Neural progenitor cell (in vitro differentiated cells): ENCODE results near the gene ATP10A. TPM values are rescaled to one million over a fixed set of nuclear protein-coding genes. Genes with fewer than 3 reads are reported as not detected.

Source experiments
- DNase-seq: peaks from one replicate; pipeline ENCODE4 v3.0.0-alpha.2; 2016; ENCODE audit warnings: low spot score
- H2AFZ ChIP-seq: fragments of 200-600 bp; sonication (generic); replicated peaks from 2 replicates; pipeline ENCODE4 v1.6.1; 2016; ENCODE audit warnings: antibody characterized with exemption
- H3F3A ChIP-seq: fragments of 200-600 bp; sonication (generic); 2 replicates; pipeline ENCODE4 v1.6.1; 2016; ENCODE audit warnings: antibody characterized with exemption, low read depth
- H3K27ac ChIP-seq: fragments of 200-600 bp; sonication (generic); 2 replicates; pipeline ENCODE4 v1.5.1; 2016; ENCODE audit warnings: mild to moderate bottlenecking
- H3K27me3 ChIP-seq: fragments of 200-600 bp; sonication (generic); 2 replicates; pipeline ENCODE4 v1.6.1; 2016; ENCODE audit warnings: mild to moderate bottlenecking, moderate library complexity
- H3K36me3 ChIP-seq: fragments of 200-600 bp; sonication (generic); 2 replicates; pipeline ENCODE4 v1.5.1; 2016
- H3K4me1 ChIP-seq: fragments of 200-600 bp; sonication (generic); 2 replicates; pipeline ENCODE4 v1.6.1; 2016; ENCODE audit warnings: mixed run types
- H3K4me2 ChIP-seq: fragments of 200-600 bp; sonication (generic); 2 replicates; pipeline ENCODE4 v1.6.1; 2016
- H3K4me3 ChIP-seq: fragments of 200-600 bp; sonication (generic); 2 replicates; pipeline ENCODE4 v1.5.1; 2016
- H3K79me2 ChIP-seq: fragments of 200-600 bp; sonication (generic); 2 replicates; pipeline ENCODE4 v1.6.1; 2016; ENCODE audit warnings: low read depth
- H3K9ac ChIP-seq: fragments of 200-600 bp; sonication (generic); 2 replicates; pipeline ENCODE4 v1.6.1; 2016
- H3K9me3 ChIP-seq: fragments of 200-600 bp; sonication (generic); 2 replicates; pipeline ENCODE4 v1.5.1; 2016; ENCODE audit warnings: low read depth
- H4K20me1 ChIP-seq: fragments of 200-600 bp; sonication (generic); 2 replicates; pipeline ENCODE4 v1.6.1; 2016; ENCODE audit warnings: low read depth
- H3K27ac Mint-ChIP-seq: 3 replicates; pipeline ENCODE4 v1.8.0; 2021; ENCODE audit warnings: mixed read lengths
- H3K27me3 Mint-ChIP-seq: 2 replicates; pipeline ENCODE4 v1.8.0; 2022; ENCODE audit warnings: low read depth, mild to moderate bottlenecking, inconsistent platforms, moderate library complexity, mixed read lengths; ENCODE audit not compliant: insufficient read depth
- H3K36me3 Mint-ChIP-seq: 3 replicates; pipeline ENCODE4 v1.8.0; 2021; ENCODE audit warnings: mixed read lengths
- H3K4me1 Mint-ChIP-seq: 3 replicates; pipeline ENCODE4 v1.8.0; 2021; ENCODE audit warnings: mixed read lengths
- H3K4me3 Mint-ChIP-seq: 3 replicates; pipeline ENCODE4 v1.8.0; 2021; ENCODE audit warnings: mild to moderate bottlenecking, moderate library complexity, mixed read lengths
- H3K9me3 Mint-ChIP-seq: 3 replicates; pipeline ENCODE4 v1.8.0; 2020; ENCODE audit warnings: mixed read lengths
- CTCF ChIP-seq: fragments of 200-600 bp; sonication (generic); IDR thresholded peaks from 2 replicates; pipeline ENCODE4 v1.5.1; 2017; ENCODE audit warnings: antibody characterized with exemption, mild to moderate bottlenecking
- EZH2 ChIP-seq: fragments of 200-600 bp; sonication (generic); IDR thresholded peaks from 2 replicates; pipeline ENCODE4 v1.6.1; 2017; ENCODE audit warnings: antibody characterized with exemption, mild to moderate bottlenecking, moderate library complexity
- EZH2phosphoT487 ChIP-seq: fragments of 200-600 bp; sonication (generic); IDR thresholded peaks from 2 replicates; pipeline ENCODE4 v1.6.1; 2017; ENCODE audit warnings: antibody characterized with exemption
- total RNA-seq: library from RNA; depleted of rRNA; stranded (reverse); fragments of >200 nt; gene quantifications from 2 replicates; pipeline ENCODE4 v1.2.3, GENCODE V29; 2015; ENCODE audit warnings: low replicate concordance

Gene ATP10A
- total RNA-seq, 1 donor from 2014 or later: 0.32 TPM

GRCh38 chr15:25777037-25777436, 86.1 kb downstream of the ATP10A start:
- H3K27me3 Mint-ChIP-seq: peaks cover 2% of the 10 kb centered on the region
- TF ChIP-seq CTCF: no peak
- TF ChIP-seq EZH2phosphoT487: no peak
- no peak for TF ChIP-seq EZH2
- H3K4me2 ChIP-seq: no peak overlapping the region
- no peaks in the 10 kb centered on the region for H4K20me1 ChIP-seq
- no peak overlapping the region for H2AFZ ChIP-seq
- H3F3A ChIP-seq: no peaks in the 10 kb centered on the region
- no peaks in the 10 kb centered on the region for H3K79me2 ChIP-seq
- H3K4me3 Mint-ChIP-seq: no peak overlapping the region
- no peaks in the 10 kb centered on the region for H3K36me3 ChIP-seq
- no peak overlapping the region for H3K27ac ChIP-seq
- peaks cover 1% of the 10 kb centered on the region for H3K36me3 Mint-ChIP-seq
- H3K4me1 ChIP-seq: peaks cover 16% of the 10 kb centered on the region
- no peaks in the 10 kb centered on the region for H3K9me3 Mint-ChIP-seq
- H3K4me3 ChIP-seq: no peak overlapping the region
- no peaks in the 10 kb centered on the region for H3K27me3 ChIP-seq
- DNase-seq: no peak
- H3K27ac Mint-ChIP-seq: peak overlapping the region; percentile 72
- H3K9me3 ChIP-seq: no peaks in the 10 kb centered on the region
- H3K9ac ChIP-seq: no peak overlapping the region
- H3K4me1 Mint-ChIP-seq: peaks cover 33% of the 10 kb centered on the region

DNA sequence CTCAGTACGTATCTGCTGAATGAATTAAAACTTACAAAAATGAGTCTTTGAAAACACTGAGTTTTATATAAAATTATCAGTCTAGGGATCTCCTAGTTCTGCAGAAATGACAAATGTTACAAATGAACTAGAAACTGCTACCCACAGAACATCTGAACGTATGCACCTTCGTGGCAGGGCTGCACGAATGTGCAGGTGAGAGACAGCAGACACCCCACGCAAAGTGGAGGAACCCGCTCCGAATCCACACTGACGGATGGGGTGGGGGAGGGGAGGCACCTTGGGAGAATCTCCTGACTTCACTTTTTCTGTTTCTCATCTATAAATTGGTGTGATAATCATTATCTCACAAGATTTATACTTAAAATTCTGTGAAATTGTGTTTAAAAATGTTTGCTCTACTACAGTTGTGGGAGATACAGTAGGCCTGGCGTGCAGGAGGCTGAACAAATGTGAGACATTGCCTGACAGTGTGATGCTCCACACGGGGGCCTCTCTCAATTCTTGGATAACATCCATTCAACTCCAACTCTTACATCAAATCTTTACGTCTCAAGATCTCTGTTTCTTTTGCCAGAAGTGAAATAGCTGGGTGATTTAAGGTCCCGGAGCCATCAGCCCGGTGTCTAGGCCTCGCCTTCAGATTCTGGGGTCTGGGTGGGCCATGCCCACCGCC, 86.9 kb downstream of the ATP10A start:
- Histone ChIP-seq H3K4me1 (peaks cover 16% of the 10 kb centered on the region), H2AFZ (no peak overlapping the region), H3K4me3 (no peak overlapping the region), H3K9me3 (no peaks in the 10 kb centered on the region), H4K20me1 (no peaks in the 10 kb centered on the region), H3K36me3 (no peaks in the 10 kb centered on the region), H3K27ac (no peak overlapping the region), H3K79me2 (no peaks in the 10 kb centered on the region), H3F3A (no peaks in the 10 kb centered on the region), H3K4me2 (no peak overlapping the region), H3K27me3 (no peaks in the 10 kb centered on the region), H3K9ac (no peak overlapping the region)
- no peaks in the 10 kb centered on the region for H3K9me3 Mint-ChIP-seq
- H3K36me3 Mint-ChIP-seq: peaks cover 1% of the 10 kb centered on the region
- no peak for DNase-seq
- H3K4me3 Mint-ChIP-seq: no peak overlapping the region
- H3K27me3 Mint-ChIP-seq: peaks cover 2% of the 10 kb centered on the region
- TF ChIP-seq EZH2phosphoT487 (no peak), CTCF (no peak), EZH2 (no peak)
- H3K27ac Mint-ChIP-seq: peak overlapping the region; percentile 0
- peaks cover 37% of the 10 kb centered on the region for H3K4me1 Mint-ChIP-seq

- peak; percentile 60 for DNase-seq
- TF ChIP-seq EZH2 (no peak), CTCF (no peak), EZH2phosphoT487 (no peak)
- Mint-ChIP-seq H3K27me3 (peaks cover 2% of the 10 kb centered on the region), H3K9me3 (no peaks in the 10 kb centered on the region), H3K4me1 (peaks cover 38% of the 10 kb centered on the region), H3K36me3 (peaks cover 1% of the 10 kb centered on the region), H3K27ac (peak overlapping the region; percentile 0), H3K4me3 (no peak overlapping the region)
- Histone ChIP-seq H3K4me1 (peaks cover 16% of the 10 kb centered on the region), H3K27me3 (no peaks in the 10 kb centered on the region), H3K4me2 (peak overlapping the region; percentile 45), H3K27ac (no peak overlapping the region), H3K9ac (no peak overlapping the region), H3K9me3 (no peaks in the 10 kb centered on the region), H4K20me1 (no peaks in the 10 kb centered on the region), H3K79me2 (no peaks in the 10 kb centered on the region), H3K36me3 (no peaks in the 10 kb centered on the region), H3K4me3 (no peak overlapping the region), H2AFZ (no peak overlapping the region), H3F3A (no peaks in the 10 kb centered on the region)
Measured at GRCh38 chr15:25775317-25775912, 87.7 kb downstream of the ATP10A start.
